ENCODE measurements around the gene RIPK3.
A peak's percentile ranks its signal among the peaks of the same experiment; 100 is the strongest.

RIPK3 gene

GRCh38 chr14:24300326-24300980, 39.3 kb downstream of the RIPK3 start:
- DNase-seq = no peak

- peak; percentile 93 for DNase-seq
Observed at GRCh38 chr14:24299255-24300191, 40.3 kb downstream of the RIPK3 start, which contains the start of the genes DHRS1 and NOP9. TSS of gene DHRS1 (minus strand) at chr14:24299780. CDS start at chr14:24299106, 674 bp downstream. TSS of gene NOP9 (plus strand) at chr14:24299850. CDS start at chr14:24299955, 105 bp downstream.

- no peak for DNase-seq
Observed at GRCh38 chr14:24298892-24299254, 40.9 kb downstream of the RIPK3 start.

GRCh38 chr14:24297190-24297964, 42.4 kb downstream of the RIPK3 start:
- no peak for DNase-seq

GRCh38 chr14:24296341-24297157, 43.2 kb downstream of the RIPK3 start:
- peak; percentile 88 for DNase-seq

- DNase-seq = no peak
Observed at GRCh38 chr14:24293525-24293924, 46.3 kb downstream of the RIPK3 start.

GRCh38 chr14:24292118-24292807, 47.5 kb downstream of the RIPK3 start:
- no peak for DNase-seq

- DNase-seq = peak; percentile 34
Observed at GRCh38 chr14:24291446-24292117, 48.2 kb downstream of the RIPK3 start.

GRCh38 chr14:24290746-24291145, 49.0 kb downstream of the RIPK3 start:
- DNase-seq = no peak

GRCh38 chr14:24289649-24290280, 50.0 kb downstream of the RIPK3 start:
- DNase-seq = peak; percentile 86

- DNase-seq = no peak
Observed at GRCh38 chr14:24286996-24287395, 52.8 kb downstream of the RIPK3 start.
